ENCODE measurements around the gene FAN1. TPM values are rescaled to one million over a fixed set of nuclear protein-coding genes. Genes with fewer than 3 reads are reported as not detected.

FAN1 gene
- total RNA-seq, 4 donors from 2014 or later = 6.0 to 17.7 (median 10.2) TPM

DNA sequence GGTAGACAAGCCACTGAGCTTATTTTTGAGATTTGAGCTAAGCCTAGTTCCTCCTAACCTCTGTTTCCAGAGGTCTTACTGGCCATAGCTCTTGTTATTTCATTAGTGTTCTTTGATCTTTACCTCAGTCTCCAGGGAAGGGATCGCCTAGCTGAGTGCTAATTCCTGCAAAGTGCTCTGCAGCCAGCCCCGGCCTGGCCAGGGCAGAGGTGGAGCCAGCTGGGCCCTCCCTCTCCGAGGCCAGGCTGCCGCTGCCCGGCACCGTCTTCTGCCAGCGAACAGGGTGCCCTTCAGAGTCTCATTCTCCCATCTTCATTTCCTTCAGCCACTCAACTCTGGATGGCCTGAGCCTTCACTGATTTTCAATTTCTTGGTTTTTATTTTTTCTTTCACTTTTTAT is 19.7 kb downstream of the FAN1 start:
- 83 to 95% methylated on average over 7 of the region's 7 CpGs for WGBS, 2 donors
- peaks cover 17 to 99% (median 34%) of the 10 kb centered on the region in 3 donors for H3K36me3 ChIP-seq

DNA sequence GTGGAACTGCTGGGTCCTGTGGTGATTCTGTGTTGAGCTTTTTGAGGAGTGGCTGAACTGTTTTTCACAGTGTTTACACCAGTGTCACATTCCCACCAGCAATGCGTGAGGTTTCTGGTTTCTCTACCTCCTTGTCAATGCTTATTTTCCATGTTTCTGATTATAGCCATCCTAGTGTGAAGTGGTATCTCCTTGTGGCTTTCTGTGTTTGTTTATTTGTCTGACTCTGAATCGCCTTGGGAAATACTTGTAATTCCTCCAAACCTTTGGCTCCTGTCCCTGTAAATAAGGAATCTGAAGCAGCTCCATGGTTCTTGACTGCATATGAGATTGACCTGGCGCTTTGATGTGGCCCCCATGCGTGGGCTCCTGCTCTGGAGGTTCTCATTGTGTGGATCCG is 20.6 kb downstream of the FAN1 start:
- no peaks in the 10 kb centered on the region for H3K9me3 ChIP-seq
- TF ChIP-seq, protein P1, sequence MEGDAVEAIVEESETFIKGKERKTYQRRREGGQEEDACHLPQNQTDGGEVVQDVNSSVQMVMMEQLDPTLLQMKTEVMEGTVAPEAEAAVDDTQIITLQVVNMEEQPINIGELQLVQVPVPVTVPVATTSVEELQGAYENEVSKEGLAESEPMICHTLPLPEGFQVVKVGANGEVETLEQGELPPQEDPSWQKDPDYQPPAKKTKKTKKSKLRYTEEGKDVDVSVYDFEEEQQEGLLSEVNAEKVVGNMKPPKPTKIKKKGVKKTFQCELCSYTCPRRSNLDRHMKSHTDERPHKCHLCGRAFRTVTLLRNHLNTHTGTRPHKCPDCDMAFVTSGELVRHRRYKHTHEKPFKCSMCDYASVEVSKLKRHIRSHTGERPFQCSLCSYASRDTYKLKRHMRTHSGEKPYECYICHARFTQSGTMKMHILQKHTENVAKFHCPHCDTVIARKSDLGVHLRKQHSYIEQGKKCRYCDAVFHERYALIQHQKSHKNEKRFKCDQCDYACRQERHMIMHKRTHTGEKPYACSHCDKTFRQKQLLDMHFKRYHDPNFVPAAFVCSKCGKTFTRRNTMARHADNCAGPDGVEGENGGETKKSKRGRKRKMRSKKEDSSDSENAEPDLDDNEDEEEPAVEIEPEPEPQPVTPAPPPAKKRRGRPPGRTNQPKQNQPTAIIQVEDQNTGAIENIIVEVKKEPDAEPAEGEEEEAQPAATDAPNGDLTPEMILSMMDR (IDR thresholded peaks at IDR 0.05) = no peak
- no peak for TF ChIP-seq POLR2A (IDR thresholded peaks at IDR 0.05)
- H3K27ac ChIP-seq = no peak overlapping the region
- peaks cover 17 to 98% (median 34%) of the 10 kb centered on the region in 3 donors for H3K36me3 ChIP-seq
- no peaks in the 10 kb centered on the region for H3K27me3 ChIP-seq
- no peak for DNase-seq
- no peak overlapping the region for H3K4me3 ChIP-seq
- intact Hi-C loops (cut with DNase I) = no loop called here
- no peaks in the 10 kb centered on the region for H3K4me1 ChIP-seq
- WGBS, 2 donors = 69 to 86% methylated on average over 3 to 4 of the region's 5 CpGs

More for the DNA sequence above, 19.7 kb downstream of the FAN1 start:
- H3K4me3 ChIP-seq = no peak overlapping the region
- H3K9me3 ChIP-seq = no peaks in the 10 kb centered on the region
- H3K27ac ChIP-seq = peak overlapping the region in 3 of 4 donors; percentile 4 to 47 (median 31)
- no peaks in the 10 kb centered on the region for H3K4me1 ChIP-seq
- intact Hi-C loops (cut with DNase I) = no loop called here
- no peaks in the 10 kb centered on the region for H3K27me3 ChIP-seq
- TF ChIP-seq, protein P1 (IDR thresholded peaks at IDR 0.05) = no peak
- no peak for TF ChIP-seq POLR2A (IDR thresholded peaks at IDR 0.05)
- no peak for DNase-seq

DNA sequence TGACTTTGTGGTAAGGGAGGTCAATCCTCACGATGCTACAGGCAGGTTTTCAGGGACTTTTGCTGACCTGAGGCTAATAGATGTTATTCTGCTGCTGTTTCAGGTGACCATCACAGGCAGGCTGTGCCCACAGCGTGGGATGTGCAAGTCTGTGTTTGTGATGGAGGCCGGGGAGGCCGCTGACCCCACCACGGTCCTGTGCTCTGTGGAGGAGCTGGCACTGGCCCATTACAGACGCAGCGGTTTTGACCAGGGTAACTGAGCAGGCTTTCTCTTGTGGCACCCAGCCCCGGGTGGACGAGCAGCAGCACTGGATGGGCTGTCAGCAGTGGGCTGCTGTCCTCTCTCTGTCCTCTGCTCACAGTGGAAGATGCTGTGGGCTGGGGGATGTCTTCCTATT is 22.0 kb downstream of the FAN1 start:
- DNase-seq = no peak
- intact Hi-C loops (cut with DNase I) = no loop called here
- no peaks in the 10 kb centered on the region for H3K4me1 ChIP-seq
- peaks cover 17 to 93% (median 33%) of the 10 kb centered on the region in 3 donors for H3K36me3 ChIP-seq
- WGBS, 2 donors = 85 to 100% methylated on average over 1 to 9 of the region's 9 CpGs
- no peaks in the 10 kb centered on the region for H3K27me3 ChIP-seq
- TF ChIP-seq, protein P1 (IDR thresholded peaks at IDR 0.05) = no peak
- no peak for TF ChIP-seq POLR2A (IDR thresholded peaks at IDR 0.05)
- H3K9me3 ChIP-seq = no peaks in the 10 kb centered on the region
- H3K4me3 ChIP-seq = no peak overlapping the region
- no peak overlapping the region for H3K27ac ChIP-seq

DNA sequence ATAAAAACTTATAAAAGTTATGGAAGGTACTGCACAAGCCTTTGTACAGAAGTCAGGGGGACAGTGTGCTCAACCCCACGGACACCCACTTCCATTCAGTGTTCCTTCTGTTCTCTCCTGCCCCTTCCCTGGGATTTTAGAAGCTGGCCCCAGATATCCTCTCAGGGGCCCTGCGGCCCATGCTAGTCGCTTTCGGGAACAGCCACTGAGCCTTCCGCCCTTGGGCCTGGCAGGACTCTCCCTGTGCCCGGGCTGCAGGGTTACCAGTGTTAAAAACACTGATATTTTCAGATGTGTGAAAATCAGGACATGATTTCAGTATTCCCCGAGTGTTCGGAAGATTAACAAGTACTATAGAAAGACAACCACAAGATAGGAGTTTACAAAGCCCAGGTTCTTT is 22.4 kb downstream of the FAN1 start:
- intact Hi-C loops (cut with DNase I) = no loop called here
- H3K27me3 ChIP-seq = no peaks in the 10 kb centered on the region
- no peak overlapping the region for H3K27ac ChIP-seq
- no peak overlapping the region for H3K4me3 ChIP-seq
- no peak for DNase-seq
- TF ChIP-seq POLR2A (IDR thresholded peaks at IDR 0.05) = no peak
- TF ChIP-seq, protein P1 (IDR thresholded peaks at IDR 0.05) = no peak
- WGBS, 2 donors = 92 to 97% methylated on average over 7 to 8 of the region's 8 CpGs
- no peaks in the 10 kb centered on the region for H3K4me1 ChIP-seq
- H3K36me3 ChIP-seq = peaks cover 17 to 93% (median 28%) of the 10 kb centered on the region in 3 donors
- no peaks in the 10 kb centered on the region for H3K9me3 ChIP-seq

DNA sequence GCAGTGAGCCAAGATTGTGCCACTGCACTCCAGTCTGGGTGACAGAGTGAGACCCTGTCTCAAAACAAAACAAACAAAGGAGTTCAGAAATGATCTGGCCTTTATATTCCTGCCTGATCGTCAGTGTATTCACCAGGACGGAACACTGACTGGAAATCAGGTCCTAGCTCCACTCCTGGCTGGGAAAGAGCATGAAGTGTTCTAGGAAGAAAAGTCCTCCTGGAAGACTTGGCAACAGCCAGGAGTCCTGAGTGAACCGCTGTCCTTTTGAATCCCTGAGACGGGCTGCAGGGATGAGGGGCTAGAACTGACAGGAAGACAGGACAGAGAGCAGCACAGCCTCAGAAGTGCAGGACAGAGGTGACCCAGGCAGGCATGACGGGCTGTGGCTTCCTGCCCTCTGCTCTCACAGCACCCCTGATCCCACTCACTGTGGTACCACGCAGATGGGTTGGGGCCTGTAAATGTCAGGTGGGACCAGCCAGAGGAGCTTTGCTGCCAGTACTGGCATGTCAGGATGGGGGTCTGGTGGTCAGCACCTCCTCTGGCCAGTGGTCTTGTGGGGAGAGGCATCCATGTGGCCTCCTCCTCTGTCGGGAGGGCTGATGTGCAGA is 23.5 kb downstream of the FAN1 start:
- DNase-seq = no peak
- TF ChIP-seq POLR2A (IDR thresholded peaks at IDR 0.05) = no peak
- TF ChIP-seq, protein P1 (IDR thresholded peaks at IDR 0.05) = no peak
- H3K4me3 ChIP-seq = no peak overlapping the region
- H3K4me1 ChIP-seq = no peaks in the 10 kb centered on the region
- no peak overlapping the region for H3K27ac ChIP-seq
- peaks cover 17 to 91% (median 27%) of the 10 kb centered on the region in 3 donors for H3K36me3 ChIP-seq
- WGBS, 2 donors = 82 to 90% methylated on average over 4 to 7 of the region's 7 CpGs
- H3K9me3 ChIP-seq = no peaks in the 10 kb centered on the region
- H3K27me3 ChIP-seq = no peaks in the 10 kb centered on the region
- intact Hi-C loops (cut with DNase I) = no loop called here
